Measurements from ENCODE around the gene CDH4.

- no peak for TF ChIP-seq CTCF (IDR thresholded peaks at IDR 0.05)
- no peak for TF ChIP-seq POLR2A (IDR thresholded peaks at IDR 0.05)
These were observed 16.0 kb downstream of the CDH4 start for GRCh38 chr20:61268024-61268423.
